ENCODE results near the gene FLOT1. TPM values are rescaled to one million over a fixed set of nuclear protein-coding genes. Genes with fewer than 3 reads are reported as not detected.
"Not testable (repeated sequence)": the region's sequence is repeated elsewhere in the genome, so short reads cannot be mapped to it uniquely, and the experiment has no call there.

The FLOT1 gene
- total and polyA plus RNA-seq, 9 of the 15 experiments (the other 6 are each of a cell fraction or from before 2014, with no cell fraction given), result 11.7 to 149 (median 118) TPM

DNA sequence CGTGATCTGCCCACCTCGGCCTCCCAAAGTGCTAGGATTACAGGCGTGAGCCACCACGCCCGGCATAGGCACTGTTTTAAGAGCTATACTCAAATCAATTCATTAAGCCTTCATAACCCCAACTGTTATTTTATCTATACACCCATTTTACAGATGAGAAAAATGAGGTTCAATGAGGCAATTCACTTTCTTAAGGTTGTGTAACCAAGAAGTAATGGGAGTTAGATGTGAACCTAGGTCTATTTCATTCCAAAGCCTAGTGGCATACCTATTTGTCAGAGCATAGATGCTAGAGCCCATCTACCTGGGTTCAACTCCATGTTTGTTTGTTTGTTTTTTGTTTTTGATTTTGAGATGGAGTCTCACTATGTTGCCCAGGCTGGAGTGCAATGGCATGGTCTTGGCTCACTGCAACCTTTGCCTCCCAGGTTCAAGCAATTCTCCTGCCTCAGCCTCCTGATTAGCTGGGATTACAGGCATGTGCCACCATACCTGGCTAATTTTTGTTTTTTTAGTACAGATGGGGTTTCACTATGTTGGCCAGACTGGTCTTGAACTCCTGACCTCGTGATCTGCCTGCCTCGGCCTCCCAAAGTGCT lies 14.0 kb upstream of the FLOT1 start:
- H3K36me3 ChIP-seq (ENCODE audit: control insufficient read depth, insufficient read depth, low read length); in situ Hi-C loops (cut with MboI); H3K9ac ChIP-seq (ENCODE audit: insufficient read depth in 1 of 2, low read depth in 2 of 2, low read length in 2 of 2); CTCF ChIA-PET (ENCODE audit: low intra/inter-chr PET ratio); intact Hi-C loops (cut with micrococcal nuclease); BruUV-seq (replicated peaks); H3K79me2 ChIP-seq (ENCODE audit: control insufficient read depth, insufficient read depth, low read length); FAIRE-seq; H3K27me3 ChIP-seq (ENCODE audit: control insufficient read depth in 2 of 2, insufficient read depth in 2 of 2, low read length in 2 of 2); DNase-seq (ENCODE audit: extremely low read depth in 1 of 4, low spot score in 3 of 4); H2AFZ ChIP-seq (ENCODE audit: low read depth, low read length); ATAC-seq; H3K27ac ChIP-seq (ENCODE audit: extremely low read depth, low read depth, low read length); H3K9me3 ChIP-seq (replicated peaks; ENCODE audit: control insufficient read depth, insufficient read depth, low read depth, low read length); H3K4me3 ChIP-seq; H4K20me1 ChIP-seq (replicated peaks; ENCODE audit: control insufficient read depth, insufficient read depth, low read length); H3K9me1 ChIP-seq (ENCODE audit: control insufficient read depth, insufficient read depth, low read length); H3K4me2 ChIP-seq (ENCODE audit: insufficient read depth, low read length): not testable (repeated sequence)
- peaks cover 8 to 17% of the 10 kb centered on the region in 2 experiments for H3K4me1 ChIP-seq (replicated peaks in 1 of 2; ENCODE audit: control insufficient read depth in 2 of 2, insufficient read depth in 2 of 2, low read length in 2 of 2)
- TF ChIP-seq ADNP (tag; IDR thresholded peaks at IDR 0.05) (peak; percentile 93), HDAC2 (IDR thresholded peaks at IDR 0.05) (peak; percentile 87), RCOR1 (IDR thresholded peaks at IDR 0.05; ENCODE audit: borderline replicate concordance in 1 of 2, low read depth in 2 of 2, low read length in 2 of 2) (peak in 1 of 2 experiments; percentile 81; a peak in 2 of 4 replicates), RBM25 (IDR thresholded peaks at IDR 0.05; ENCODE audit: low read depth, low read length, severe bottlenecking) (peak; percentile 90), ZNF121 (CRISPR knock-in tag; conservative IDR thresholded peaks at IDR 0.05) (peak; percentile 72), HDGF (IDR thresholded peaks at IDR 0.05) (peak; percentile 35; the same call in 1 of the 2 replicates), BCOR (IDR thresholded peaks at IDR 0.05) (peak; percentile 98), CBX1 (IDR thresholded peaks at IDR 0.05; ENCODE audit: low read depth) (peak; percentile 93), CBX3 (IDR thresholded peaks at IDR 0.05; ENCODE audit: borderline replicate concordance in 1 of 2, low read length in 2 of 2) (peak in 1 of 2 experiments; percentile 40; a peak in 1 of 3 replicates), SMARCA5 (IDR thresholded peaks at IDR 0.05) (peak; percentile 91), KDM1A (IDR thresholded peaks at IDR 0.05) (peak; percentile 88 to 92; a peak in 3 of 4 replicates), PHF20 (IDR thresholded peaks at IDR 0.05; ENCODE audit: partially characterized antibody) (peak; percentile 66), CHD4 (IDR thresholded peaks at IDR 0.05; ENCODE audit: insufficient read depth, insufficient replicate concordance, low read depth, low read length, poor library complexity, severe bottlenecking) (peak; percentile 71)
- WGBS (ENCODE audit: insufficient coverage, low coverage, missing lambda C conversion rate), result 63% methylated on average over 7 of the region's 7 CpGs
- POLR2A ChIA-PET, result interaction anchor here (1.1 to 1.4 kb wide), 5 partner anchors 10 to 26 kb away, joined by 3 to 6 read pairs (median 3); partner anchors contain the start of gene IER3
